ENCODE data around the gene WDR18.

WDR18 gene

GRCh38 chr19:1011831-1012333 lies 27.7 kb downstream of the WDR18 start:
- Histone ChIP-seq H3K18ac (ENCODE audit: low read length) (no peak overlapping the region), H3K4me2 (ENCODE audit: low read length) (no peak overlapping the region)

GRCh38 chr19:1012334-1012733 lies 28.2 kb downstream of the WDR18 start:
- Histone ChIP-seq H3K79me1 (ENCODE audit: low read length) (peaks cover 4% of the 10 kb centered on the region), H3K4me1 (ENCODE audit: control insufficient read depth in 1 of 2, insufficient read depth in 2 of 2, low read length in 2 of 2) (peaks cover 16% of the 10 kb centered on the region in 2 experiments), H4K8ac (ENCODE audit: low read depth, low read length) (no peak overlapping the region), H3K4me2 (ENCODE audit: low read length) (no peak overlapping the region), H3K79me2 (ENCODE audit: control insufficient read depth, insufficient read depth, low read length, poor library complexity) (peaks cover 17% of the 10 kb centered on the region), H2BK120ac (ENCODE audit: insufficient read depth, low read length, poor library complexity) (no peak overlapping the region), H3K27ac (ENCODE audit: low read depth, low read length) (no peak overlapping the region), H3K4me3 (ENCODE audit: low read depth, low read length) (no peak overlapping the region), H3K23ac (ENCODE audit: low read length) (no peak overlapping the region), H3K9ac (ENCODE audit: low read length) (no peak overlapping the region), H2AFZ (ENCODE audit: insufficient read depth, low read length, poor library complexity) (no peak overlapping the region), H2AK5ac (ENCODE audit: low read length) (no peak overlapping the region), H3K18ac (ENCODE audit: low read length) (no peak overlapping the region), H2BK12ac (ENCODE audit: low read length) (no peak overlapping the region), H3K27me3 (ENCODE audit: insufficient read depth, low read length) (no peaks in the 10 kb centered on the region), H3K14ac (ENCODE audit: low read length) (no peak overlapping the region), H4K91ac (ENCODE audit: low read depth, low read length) (no peak overlapping the region), H3K36me3 (ENCODE audit: control insufficient read depth in 1 of 2, insufficient read depth in 2 of 2, low read length in 2 of 2) (peaks cover 67 to 68% of the 10 kb centered on the region in 2 experiments), H3K4ac (ENCODE audit: low read depth, low read length) (no peak overlapping the region), H2BK5ac (ENCODE audit: low read depth, low read length, poor library complexity) (no peak overlapping the region), H3K9me3 (ENCODE audit: insufficient read depth, low read depth, low read length) (no peaks in the 10 kb centered on the region), H4K12ac (ENCODE audit: low read depth, low read length) (no peak overlapping the region)
- no CpG with 5 or more reads among the region's 18 CpGs for WGBS (ENCODE audit: extremely low coverage, insufficient coverage, insufficient read length)
- DNase-seq: no peak

More at GRCh38 chr19:1011831-1012333, 27.7 kb downstream of the WDR18 start:
- peaks cover 68% of the 10 kb centered on the region in 2 experiments for H3K36me3 ChIP-seq (ENCODE audit: control insufficient read depth in 1 of 2, insufficient read depth in 2 of 2, low read length in 2 of 2)
- H4K8ac ChIP-seq (ENCODE audit: low read depth, low read length): no peak overlapping the region
- H2BK5ac ChIP-seq (ENCODE audit: low read depth, low read length, poor library complexity): no peak overlapping the region
- H3K27ac ChIP-seq (ENCODE audit: low read depth, low read length): no peak overlapping the region
- H3K27me3 ChIP-seq (ENCODE audit: insufficient read depth, low read length): no peaks in the 10 kb centered on the region
- H2BK120ac ChIP-seq (ENCODE audit: insufficient read depth, low read length, poor library complexity): no peak overlapping the region
- no peak overlapping the region for H3K14ac ChIP-seq (ENCODE audit: low read length)
- no peak overlapping the region for H2AK5ac ChIP-seq (ENCODE audit: low read length)
- peaks cover 13% of the 10 kb centered on the region for H3K79me2 ChIP-seq (ENCODE audit: control insufficient read depth, insufficient read depth, low read length, poor library complexity)
- no peak overlapping the region for H2BK12ac ChIP-seq (ENCODE audit: low read length)
- H2AFZ ChIP-seq (ENCODE audit: insufficient read depth, low read length, poor library complexity): no peak overlapping the region
- no peak overlapping the region for H4K91ac ChIP-seq (ENCODE audit: low read depth, low read length)
- peaks cover 11 to 12% of the 10 kb centered on the region in 2 experiments for H3K4me1 ChIP-seq (ENCODE audit: control insufficient read depth in 1 of 2, insufficient read depth in 2 of 2, low read length in 2 of 2)
- H3K4me3 ChIP-seq (ENCODE audit: low read depth, low read length): no peak overlapping the region
- no peak overlapping the region for H3K4ac ChIP-seq (ENCODE audit: low read depth, low read length)
- H3K9ac ChIP-seq (ENCODE audit: low read length): no peak overlapping the region
- H3K23ac ChIP-seq (ENCODE audit: low read length): no peak overlapping the region
- no peaks in the 10 kb centered on the region for H3K9me3 ChIP-seq (ENCODE audit: insufficient read depth, low read depth, low read length)
- DNase-seq: no peak
- no peak overlapping the region for H4K12ac ChIP-seq (ENCODE audit: low read depth, low read length)
- WGBS (ENCODE audit: extremely low coverage, insufficient coverage, insufficient read length): no CpG with 5 or more reads among the region's 36 CpGs
- peaks cover under 1% of the 10 kb centered on the region for H3K79me1 ChIP-seq (ENCODE audit: low read length)

- H3K79me2 ChIP-seq (ENCODE audit: control insufficient read depth, insufficient read depth, low read length, poor library complexity): peaks cover 26% of the 10 kb centered on the region
- H2BK5ac ChIP-seq (ENCODE audit: low read depth, low read length, poor library complexity): no peak overlapping the region
- peaks cover 24 to 25% of the 10 kb centered on the region in 2 experiments for H3K4me1 ChIP-seq (ENCODE audit: control insufficient read depth in 1 of 2, insufficient read depth in 2 of 2, low read length in 2 of 2)
- no peak overlapping the region for H3K4ac ChIP-seq (ENCODE audit: low read depth, low read length)
- H4K91ac ChIP-seq (ENCODE audit: low read depth, low read length): no peak overlapping the region
- H3K9ac ChIP-seq (ENCODE audit: low read length): no peak overlapping the region
- H2AFZ ChIP-seq (ENCODE audit: insufficient read depth, low read length, poor library complexity): no peak overlapping the region
- H3K27ac ChIP-seq (ENCODE audit: low read depth, low read length): no peak overlapping the region
- no peak overlapping the region for H3K18ac ChIP-seq (ENCODE audit: low read length)
- no peak overlapping the region for H2AK5ac ChIP-seq (ENCODE audit: low read length)
- H3K9me3 ChIP-seq (ENCODE audit: insufficient read depth, low read depth, low read length): no peaks in the 10 kb centered on the region
- no CpG with 5 or more reads among the region's 10 CpGs for WGBS (ENCODE audit: extremely low coverage, insufficient coverage, insufficient read length)
- H3K14ac ChIP-seq (ENCODE audit: low read length): no peak overlapping the region
- H3K23ac ChIP-seq (ENCODE audit: low read length): no peak overlapping the region
- H4K12ac ChIP-seq (ENCODE audit: low read depth, low read length): no peak overlapping the region
- H3K4me3 ChIP-seq (ENCODE audit: low read depth, low read length): no peak overlapping the region
- H3K36me3 ChIP-seq (ENCODE audit: control insufficient read depth in 1 of 2, insufficient read depth in 2 of 2, low read length in 2 of 2): peaks cover 66 to 75% of the 10 kb centered on the region in 2 experiments
- H2BK120ac ChIP-seq (ENCODE audit: insufficient read depth, low read length, poor library complexity): no peak overlapping the region
- no peaks in the 10 kb centered on the region for H3K27me3 ChIP-seq (ENCODE audit: insufficient read depth, low read length)
- H2BK12ac ChIP-seq (ENCODE audit: low read length): no peak overlapping the region
- no peak overlapping the region for H4K8ac ChIP-seq (ENCODE audit: low read depth, low read length)
- H3K4me2 ChIP-seq (ENCODE audit: low read length): no peak overlapping the region
- peaks cover 4% of the 10 kb centered on the region for H3K79me1 ChIP-seq (ENCODE audit: low read length)
- DNase-seq: no peak
These were observed 29.1 kb downstream of the WDR18 start for GRCh38 chr19:1013218-1013617.

- Histone ChIP-seq H3K4me1 (ENCODE audit: control insufficient read depth in 1 of 2, insufficient read depth in 2 of 2, low read length in 2 of 2) (peaks cover 25 to 30% of the 10 kb centered on the region in 2 experiments), H4K12ac (ENCODE audit: low read depth, low read length) (no peak overlapping the region)
These were observed 30.3 kb downstream of the WDR18 start for GRCh38 chr19:1014161-1015060.

More at GRCh38 chr19:1014161-1015060, 30.3 kb downstream of the WDR18 start:
- H3K9ac ChIP-seq (ENCODE audit: low read length): no peak overlapping the region
- no peak overlapping the region for H2BK120ac ChIP-seq (ENCODE audit: insufficient read depth, low read length, poor library complexity)
- no peak overlapping the region for H3K14ac ChIP-seq (ENCODE audit: low read length)
- H2AK5ac ChIP-seq (ENCODE audit: low read length): no peak overlapping the region
- no peak overlapping the region for H2BK5ac ChIP-seq (ENCODE audit: low read depth, low read length, poor library complexity)
- H3K79me2 ChIP-seq (ENCODE audit: control insufficient read depth, insufficient read depth, low read length, poor library complexity): peaks cover 33% of the 10 kb centered on the region
- H3K4ac ChIP-seq (ENCODE audit: low read depth, low read length): peak overlapping the region; percentile 28
- no peak overlapping the region for H3K4me3 ChIP-seq (ENCODE audit: low read depth, low read length)
- no peak overlapping the region for H3K4me2 ChIP-seq (ENCODE audit: low read length)
- H3K27me3 ChIP-seq (ENCODE audit: insufficient read depth, low read length): no peaks in the 10 kb centered on the region
- H3K36me3 ChIP-seq (ENCODE audit: control insufficient read depth in 1 of 2, insufficient read depth in 2 of 2, low read length in 2 of 2): peaks cover 54 to 73% of the 10 kb centered on the region in 2 experiments
- no peak overlapping the region for H3K27ac ChIP-seq (ENCODE audit: low read depth, low read length)
- no peaks in the 10 kb centered on the region for H3K9me3 ChIP-seq (ENCODE audit: insufficient read depth, low read depth, low read length)
- H3K23ac ChIP-seq (ENCODE audit: low read length): no peak overlapping the region
- peaks cover 4% of the 10 kb centered on the region for H3K79me1 ChIP-seq (ENCODE audit: low read length)
- H2AFZ ChIP-seq (ENCODE audit: insufficient read depth, low read length, poor library complexity): no peak overlapping the region
- WGBS (ENCODE audit: extremely low coverage, insufficient coverage, insufficient read length): no CpG with 5 or more reads among the region's 49 CpGs
- no peak overlapping the region for H4K91ac ChIP-seq (ENCODE audit: low read depth, low read length)
- H4K8ac ChIP-seq (ENCODE audit: low read depth, low read length): no peak overlapping the region
- H3K18ac ChIP-seq (ENCODE audit: low read length): peak overlapping the region; percentile 29
- DNase-seq: no peak
- H2BK12ac ChIP-seq (ENCODE audit: low read length): no peak overlapping the region
